ENCODE measurements around the gene PITPNC1. TPM values are rescaled to one million over a fixed set of nuclear protein-coding genes. Genes with fewer than 3 reads are reported as not detected.
"Not testable (repeated sequence)": the region's sequence is repeated elsewhere in the genome, so short reads cannot be mapped to it uniquely, and the experiment has no call there.

The PITPNC1 gene
- total and polyA plus RNA-seq, 2 experiments from 2014 or later = 5.8 to 7.3 TPM

GRCh38 chr17:67647482-67647881, 270.4 kb downstream of the PITPNC1 start:
- in situ Hi-C loops (cut with MboI) = no loop called here
- no peaks in the 10 kb centered on the region for H3K9me2 ChIP-seq (ENCODE audit: insufficient read depth)
- TF ChIP-seq EZH2phosphoT487 (IDR thresholded peaks at IDR 0.05; ENCODE audit: insufficient read depth, low read depth) (no peak), EZH2 (IDR thresholded peaks at IDR 0.05; ENCODE audit: insufficient read depth, poor library complexity, severe bottlenecking) (no peak)
- WGBS, 2 experiments (ENCODE audit: low coverage in 1 of 2, low lambda C conversion rate in 2 of 2, missing lambda C conversion rate in 2 of 2) = 97% methylated on average over 4 to 5 of the region's 5 CpGs
- no peak overlapping the region for H3K4me2 ChIP-seq (ENCODE audit: unreplicated experiment)
- H2AFZ ChIP-seq = no peak overlapping the region
- no peaks in the 10 kb centered on the region for H3K27me3 ChIP-seq (replicated peaks; ENCODE audit: insufficient read depth)
- H3K9ac ChIP-seq = no peak overlapping the region
- no peaks in the 10 kb centered on the region for H3K79me2 ChIP-seq (ENCODE audit: insufficient read depth)
- H3K27ac ChIP-seq = no peak overlapping the region
- H3F3A ChIP-seq (ENCODE audit: insufficient read depth) = no peaks in the 10 kb centered on the region
- H3K36me3 ChIP-seq (ENCODE audit: low read depth) = no peaks in the 10 kb centered on the region
- no peaks in the 10 kb centered on the region for H3K9me3 ChIP-seq (ENCODE audit: low read depth)
- no peak for DNase-seq
- no peaks in the 10 kb centered on the region for H3K4me1 ChIP-seq (ENCODE audit: insufficient read depth)
- H4K20me1 ChIP-seq (ENCODE audit: insufficient read depth) = no peaks in the 10 kb centered on the region
- no peak overlapping the region for H3K4me3 ChIP-seq

- Histone ChIP-seq H3K27ac (no peak overlapping the region), H3K9me3 (ENCODE audit: low read depth) (no peaks in the 10 kb centered on the region), H3K4me1 (ENCODE audit: insufficient read depth) (no peaks in the 10 kb centered on the region), H3K9me2 (ENCODE audit: insufficient read depth) (no peaks in the 10 kb centered on the region), H3F3A (ENCODE audit: insufficient read depth) (no peaks in the 10 kb centered on the region), H3K79me2 (ENCODE audit: insufficient read depth) (no peaks in the 10 kb centered on the region), H3K9ac (no peak overlapping the region), H3K4me2 (ENCODE audit: unreplicated experiment) (no peak overlapping the region), H3K4me3 (no peak overlapping the region), H4K20me1 (ENCODE audit: insufficient read depth) (no peaks in the 10 kb centered on the region), H3K36me3 (ENCODE audit: low read depth) (no peaks in the 10 kb centered on the region), H2AFZ (no peak overlapping the region), H3K27me3 (replicated peaks; ENCODE audit: insufficient read depth) (no peaks in the 10 kb centered on the region)
- no peak for TF ChIP-seq EZH2phosphoT487 (IDR thresholded peaks at IDR 0.05; ENCODE audit: insufficient read depth, low read depth)
- no peak for TF ChIP-seq EZH2 (IDR thresholded peaks at IDR 0.05; ENCODE audit: insufficient read depth, poor library complexity, severe bottlenecking)
- WGBS, 2 experiments (ENCODE audit: low coverage in 1 of 2, low lambda C conversion rate in 2 of 2, missing lambda C conversion rate in 2 of 2) = 85 to 88% methylated on average over 6 of the region's 6 CpGs
- no peak for DNase-seq
- in situ Hi-C loops (cut with MboI) = no loop called here
Observed at GRCh38 chr17:67648032-67648905, 271.2 kb downstream of the PITPNC1 start.

GRCh38 chr17:67648906-67649295, 271.8 kb downstream of the PITPNC1 start:
- H3K36me3 ChIP-seq (ENCODE audit: low read depth); H3K9me3 ChIP-seq (ENCODE audit: low read depth); H3F3A ChIP-seq (ENCODE audit: insufficient read depth); H3K9me2 ChIP-seq (ENCODE audit: insufficient read depth); H3K9ac ChIP-seq; H4K20me1 ChIP-seq (ENCODE audit: insufficient read depth); H3K4me3 ChIP-seq; H3K4me1 ChIP-seq (ENCODE audit: insufficient read depth); in situ Hi-C loops (cut with MboI); H2AFZ ChIP-seq; H3K27ac ChIP-seq; H3K4me2 ChIP-seq (ENCODE audit: unreplicated experiment); DNase-seq; H3K27me3 ChIP-seq (replicated peaks; ENCODE audit: insufficient read depth); H3K79me2 ChIP-seq (ENCODE audit: insufficient read depth): not testable (repeated sequence)
- WGBS, 2 experiments (ENCODE audit: low coverage in 1 of 2, low lambda C conversion rate in 2 of 2, missing lambda C conversion rate in 2 of 2) = 96 to 100% methylated on average over 3 of the region's 3 CpGs

- no peak overlapping the region for H3K9ac ChIP-seq
- H3K4me1 ChIP-seq (ENCODE audit: insufficient read depth) = no peaks in the 10 kb centered on the region
- H3K4me2 ChIP-seq (ENCODE audit: unreplicated experiment) = no peak overlapping the region
- 92 to 94% methylated on average over 3 of the region's 3 CpGs for WGBS, 2 experiments (ENCODE audit: low coverage in 1 of 2, low lambda C conversion rate in 2 of 2, missing lambda C conversion rate in 2 of 2)
- H3F3A ChIP-seq (ENCODE audit: insufficient read depth) = no peaks in the 10 kb centered on the region
- H3K27me3 ChIP-seq (replicated peaks; ENCODE audit: insufficient read depth) = no peaks in the 10 kb centered on the region
- TF ChIP-seq EZH2phosphoT487 (IDR thresholded peaks at IDR 0.05; ENCODE audit: insufficient read depth, low read depth) (no peak), EZH2 (IDR thresholded peaks at IDR 0.05; ENCODE audit: insufficient read depth, poor library complexity, severe bottlenecking) (no peak)
- H3K27ac ChIP-seq = no peak overlapping the region
- H3K36me3 ChIP-seq (ENCODE audit: low read depth) = no peaks in the 10 kb centered on the region
- in situ Hi-C loops (cut with MboI) = no loop called here
- no peaks in the 10 kb centered on the region for H3K9me2 ChIP-seq (ENCODE audit: insufficient read depth)
- H3K79me2 ChIP-seq (ENCODE audit: insufficient read depth) = no peaks in the 10 kb centered on the region
- no peak overlapping the region for H2AFZ ChIP-seq
- no peak for DNase-seq
- H3K9me3 ChIP-seq (ENCODE audit: low read depth) = no peaks in the 10 kb centered on the region
- H4K20me1 ChIP-seq (ENCODE audit: insufficient read depth) = no peaks in the 10 kb centered on the region
- H3K4me3 ChIP-seq = no peak overlapping the region
Observed at GRCh38 chr17:67649891-67650290, 272.8 kb downstream of the PITPNC1 start.

GRCh38 chr17:67651218-67651579, 274.1 kb downstream of the PITPNC1 start:
- not testable (repeated sequence) for H4K20me1 ChIP-seq (ENCODE audit: insufficient read depth); DNase-seq
- WGBS, 2 experiments (ENCODE audit: low coverage in 1 of 2, low lambda C conversion rate in 2 of 2, missing lambda C conversion rate in 2 of 2) = 88% methylated on average over 7 of the region's 7 CpGs

More at GRCh38 chr17:67651218-67651579, 274.1 kb downstream of the PITPNC1 start:
- H3K27ac ChIP-seq; H3K4me1 ChIP-seq (ENCODE audit: insufficient read depth); H3K4me3 ChIP-seq; H3K9me2 ChIP-seq (ENCODE audit: insufficient read depth); H3K4me2 ChIP-seq (ENCODE audit: unreplicated experiment); in situ Hi-C loops (cut with MboI); H3K27me3 ChIP-seq (replicated peaks; ENCODE audit: insufficient read depth); H3K36me3 ChIP-seq (ENCODE audit: low read depth); H3K9me3 ChIP-seq (ENCODE audit: low read depth); H3F3A ChIP-seq (ENCODE audit: insufficient read depth); H3K9ac ChIP-seq; H2AFZ ChIP-seq; H3K79me2 ChIP-seq (ENCODE audit: insufficient read depth): not testable (repeated sequence)

Measured in GM23248 (cell line).